Smooth muscle cell (in vitro differentiated cells): ENCODE data around the gene KLK11. TPM values are rescaled to one million over a fixed set of nuclear protein-coding genes. Genes with fewer than 3 reads are reported as not detected.

ENCODE experiments used
- DNase-seq: peaks from one replicate; lab custom pipeline; 2025; ENCODE audit not compliant: unreplicated experiment; lab: John Stamatoyannopoulos, UW
- H2AFZ ChIP-seq: fragments of 200-600 bp; sonication (generic); 2 replicates; pipeline ENCODE4 v1.6.0; 2016; ENCODE audit warnings: antibody characterized with exemption, low read depth, mild to moderate bottlenecking
- H3F3A ChIP-seq: fragments of 200-600 bp; sonication (generic); 2 replicates; pipeline ENCODE4 v1.6.0; 2017; ENCODE audit warnings: antibody characterized with exemption, low read depth
- H3K27ac ChIP-seq: fragments of 200-600 bp; sonication (generic); 2 replicates; pipeline ENCODE4 v1.5.1; 2016; ENCODE audit warnings: low read depth, mild to moderate bottlenecking
- H3K27me3 ChIP-seq: fragments of 200-600 bp; sonication (generic); 2 replicates; pipeline ENCODE4 v1.6.1; 2016; ENCODE audit warnings: low read depth, mild to moderate bottlenecking
- H3K36me3 ChIP-seq: fragments of 200-600 bp; sonication (generic); 2 replicates; pipeline ENCODE4 v1.5.1; 2016; ENCODE audit warnings: low read depth
- H3K4me1 ChIP-seq: fragments of 200-600 bp; sonication (generic); 2 replicates; pipeline ENCODE4 v1.5.1; 2016; ENCODE audit warnings: low read depth
- H3K4me2 ChIP-seq: fragments of 200-600 bp; sonication (generic); 2 replicates; pipeline ENCODE4 v1.6.0; 2016; ENCODE audit warnings: mild to moderate bottlenecking
- H3K4me3 ChIP-seq: fragments of 200-600 bp; sonication (generic); 2 replicates; pipeline ENCODE4 v1.5.1; 2016; ENCODE audit warnings: mild to moderate bottlenecking
- H3K79me2 ChIP-seq: fragments of 200-600 bp; sonication (generic); 2 replicates; pipeline ENCODE4 v1.6.0; 2016; ENCODE audit warnings: low read depth, mild to moderate bottlenecking
- H3K9ac ChIP-seq: fragments of 200-600 bp; sonication (generic); 2 replicates; pipeline ENCODE4 v1.6.0; 2016; ENCODE audit warnings: low read depth
- H3K9me3 ChIP-seq: fragments of 200-600 bp; sonication (generic); replicated peaks from 2 replicates; pipeline ENCODE4 v1.5.1; 2016; ENCODE audit warnings: low read depth
- H4K20me1 ChIP-seq: fragments of 200-600 bp; sonication (generic); 2 replicates; pipeline ENCODE4 v1.6.0; 2016; ENCODE audit warnings: low read depth
- WGBS: methylation state at CpG from one replicate; pipeline ENCODE4 v1.1.7; 2016; ENCODE audit warnings: low lambda C conversion rate; 5-methylcytosine and 5-hydroxymethylcytosine counted together
- polyA plus RNA-seq: library from polyadenylated mRNA; unstranded; fragments of >200 nt; fragmentation: Nextera tagmentation; extraction: Ambion mirVana; gene quantifications from 2 replicates; pipeline ENCODE4 v1.2.1, GENCODE V29; 2016
- total RNA-seq: library from RNA; depleted of rRNA; stranded (reverse); fragments of >200 nt; gene quantifications from 2 replicates; pipeline ENCODE4 v1.2.3, GENCODE V29; 2014
- TF ChIP-seq, protein P1 (sequence below): fragments of 200-600 bp; sonication (generic); IDR thresholded peaks from 2 replicates; pipeline ENCODE4 v1.5.1; 2017; ENCODE audit warnings: borderline replicate concordance, mild to moderate bottlenecking, antibody characterized with exemption; ENCODE audit not compliant: insufficient read depth, poor library complexity, severe bottlenecking

Gene KLK11
- total and polyA plus RNA-seq, 2 experiments from 2014 or later: 0.97 to 2.1 TPM

DNA sequence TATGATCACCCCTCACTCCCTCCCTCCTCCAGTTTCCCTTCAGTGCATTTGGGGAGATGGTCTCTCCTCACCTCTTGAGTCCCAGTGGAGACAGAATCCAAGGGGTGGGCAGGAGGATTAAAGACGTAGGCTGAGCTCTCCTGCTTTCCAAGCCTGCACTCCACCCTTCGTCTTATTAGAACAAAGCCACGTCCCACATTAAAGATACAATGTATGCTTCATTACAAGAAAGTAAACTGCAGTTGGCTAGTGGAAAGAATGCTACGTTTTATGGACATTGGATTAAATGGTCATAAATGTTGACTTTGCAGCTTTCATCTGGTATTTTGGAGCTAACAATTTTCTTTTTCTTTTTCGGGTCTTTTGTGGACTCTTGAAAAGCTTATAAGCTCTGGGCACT lies 1.5 kb upstream of the KLK11 start:
- Histone ChIP-seq H3K27me3 (no peaks in the 10 kb centered on the region), H3K36me3 (no peaks in the 10 kb centered on the region), H3K79me2 (no peaks in the 10 kb centered on the region), H2AFZ (no peak overlapping the region), H3F3A (no peaks in the 10 kb centered on the region), H3K9me3 (no peaks in the 10 kb centered on the region), H3K4me1 (no peaks in the 10 kb centered on the region), H3K27ac (no peak overlapping the region), H4K20me1 (no peaks in the 10 kb centered on the region), H3K4me2 (no peak overlapping the region), H3K4me3 (no peak overlapping the region), H3K9ac (no peak overlapping the region)
- 64% methylated on average over 5 of the region's 5 CpGs for WGBS
- TF ChIP-seq, protein P1, sequence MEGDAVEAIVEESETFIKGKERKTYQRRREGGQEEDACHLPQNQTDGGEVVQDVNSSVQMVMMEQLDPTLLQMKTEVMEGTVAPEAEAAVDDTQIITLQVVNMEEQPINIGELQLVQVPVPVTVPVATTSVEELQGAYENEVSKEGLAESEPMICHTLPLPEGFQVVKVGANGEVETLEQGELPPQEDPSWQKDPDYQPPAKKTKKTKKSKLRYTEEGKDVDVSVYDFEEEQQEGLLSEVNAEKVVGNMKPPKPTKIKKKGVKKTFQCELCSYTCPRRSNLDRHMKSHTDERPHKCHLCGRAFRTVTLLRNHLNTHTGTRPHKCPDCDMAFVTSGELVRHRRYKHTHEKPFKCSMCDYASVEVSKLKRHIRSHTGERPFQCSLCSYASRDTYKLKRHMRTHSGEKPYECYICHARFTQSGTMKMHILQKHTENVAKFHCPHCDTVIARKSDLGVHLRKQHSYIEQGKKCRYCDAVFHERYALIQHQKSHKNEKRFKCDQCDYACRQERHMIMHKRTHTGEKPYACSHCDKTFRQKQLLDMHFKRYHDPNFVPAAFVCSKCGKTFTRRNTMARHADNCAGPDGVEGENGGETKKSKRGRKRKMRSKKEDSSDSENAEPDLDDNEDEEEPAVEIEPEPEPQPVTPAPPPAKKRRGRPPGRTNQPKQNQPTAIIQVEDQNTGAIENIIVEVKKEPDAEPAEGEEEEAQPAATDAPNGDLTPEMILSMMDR: no peak
- DNase-seq: no peak

DNA sequence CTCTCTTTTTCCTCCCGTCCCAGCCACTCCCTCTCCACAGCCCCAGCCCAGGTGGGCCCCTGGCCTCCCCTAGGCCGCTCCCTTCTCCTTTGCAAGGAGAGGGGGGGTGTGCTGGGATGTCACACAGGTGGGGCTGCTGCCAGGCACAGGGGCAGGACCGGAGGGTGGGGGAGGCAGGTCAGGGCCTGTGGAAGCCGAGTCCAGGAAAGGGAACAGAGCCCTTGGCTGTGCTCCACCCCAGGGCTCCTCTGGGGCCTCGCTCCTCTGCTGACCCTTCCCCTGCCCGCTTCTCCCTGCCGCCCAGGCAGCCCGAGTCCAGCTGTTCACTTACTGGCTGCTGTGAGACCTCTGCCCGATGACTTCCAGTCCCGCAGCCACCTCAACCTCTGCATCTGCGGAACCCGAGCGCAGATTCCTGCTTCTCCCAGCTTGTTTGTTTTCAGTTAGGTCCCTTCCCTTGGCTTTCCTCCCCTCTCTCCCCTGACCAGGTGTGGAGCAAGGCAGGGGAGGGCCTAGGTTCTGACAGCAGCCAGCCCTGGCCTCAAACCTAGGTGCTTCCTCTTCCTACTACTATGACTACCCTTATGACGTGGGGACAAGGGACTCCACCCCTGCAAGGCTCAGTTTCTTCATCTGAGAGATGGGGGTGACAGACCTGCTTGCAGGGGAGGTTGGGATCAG lies 850 bp upstream of the KLK11 start:
- 85% methylated on average over 14 of the region's 14 CpGs for WGBS
- H3K79me2 ChIP-seq: no peaks in the 10 kb centered on the region
- TF ChIP-seq, protein P1: no peak

DNA sequence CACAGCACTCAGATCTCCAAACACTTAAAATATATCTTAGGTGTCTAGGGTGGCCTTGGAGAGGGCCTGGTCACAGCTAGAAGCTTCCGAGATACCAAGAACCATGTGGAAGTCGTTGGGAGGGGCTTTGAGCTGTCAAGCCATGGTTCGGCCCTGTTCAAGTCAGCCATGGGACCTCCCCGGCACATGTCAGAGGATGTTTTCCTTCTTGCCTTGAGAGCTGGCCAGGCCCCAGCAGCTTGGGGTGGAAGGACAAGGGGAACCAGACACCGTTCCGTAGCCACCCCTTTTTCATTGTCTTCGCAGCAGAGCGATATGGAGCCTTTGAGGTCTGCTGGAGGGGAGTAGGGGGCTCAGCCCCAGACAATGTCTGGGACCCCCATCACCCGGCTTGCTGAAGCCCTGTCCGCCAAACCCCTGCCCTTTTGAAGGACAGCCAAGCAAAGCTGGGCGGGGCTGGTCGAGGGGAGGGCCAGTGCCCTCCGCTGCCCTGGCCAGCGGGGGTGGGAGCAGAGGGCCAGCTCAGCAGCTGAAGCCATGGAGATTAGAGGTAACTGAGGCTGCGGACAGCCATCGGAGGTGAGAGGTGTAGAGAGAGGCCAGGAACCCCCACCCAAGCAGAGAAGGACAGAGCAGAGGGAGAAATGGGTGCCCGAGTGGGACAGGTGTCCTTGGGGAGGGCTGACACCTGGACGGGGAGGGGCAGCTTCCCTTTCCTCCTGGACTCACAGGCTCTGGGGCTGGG lies 435 bp downstream of the KLK11 start:
- Histone ChIP-seq H3F3A (no peaks in the 10 kb centered on the region), H3K9me3 (no peaks in the 10 kb centered on the region), H2AFZ (no peak overlapping the region), H3K27me3 (peaks cover 3% of the 10 kb centered on the region), H4K20me1 (no peaks in the 10 kb centered on the region), H3K4me3 (no peak overlapping the region), H3K9ac (no peak overlapping the region), H3K4me1 (peaks cover 3% of the 10 kb centered on the region), H3K27ac (no peak overlapping the region), H3K79me2 (no peaks in the 10 kb centered on the region), H3K36me3 (no peaks in the 10 kb centered on the region), H3K4me2 (no peak overlapping the region)
- 87% methylated on average over 18 of the region's 18 CpGs for WGBS
- TF ChIP-seq, protein P1: no peak
- no peak for DNase-seq

More for the DNA sequence above, 850 bp upstream of the KLK11 start:
- peaks cover 3% of the 10 kb centered on the region for H3K27me3 ChIP-seq
- no peak overlapping the region for H3K4me2 ChIP-seq
- H3K4me1 ChIP-seq: no peaks in the 10 kb centered on the region
- H3K4me3 ChIP-seq: no peak overlapping the region
- H4K20me1 ChIP-seq: no peaks in the 10 kb centered on the region
- no peak overlapping the region for H3K9ac ChIP-seq
- DNase-seq: no peak
- H3F3A ChIP-seq: no peaks in the 10 kb centered on the region
- H3K9me3 ChIP-seq: no peaks in the 10 kb centered on the region
- H2AFZ ChIP-seq: no peak overlapping the region
- no peaks in the 10 kb centered on the region for H3K36me3 ChIP-seq
- H3K27ac ChIP-seq: no peak overlapping the region
